Karpas-422 (cell line): ENCODE results near the gene SLC24A4. TPM values are rescaled to one million over a fixed set of nuclear protein-coding genes. Genes with fewer than 3 reads are reported as not detected.

Experiments used
- DNase-seq: peaks from one replicate; pipeline ENCODE4 v3.0.0-alpha.2; 2015
- H2AFZ ChIP-seq: fragments of 200-600 bp; sonication (generic); 2 replicates; pipeline ENCODE4 v1.6.1; 2014; ENCODE audit warnings: antibody characterized with exemption, low read length, mixed read lengths
- H3K27ac ChIP-seq: fragments of 200-600 bp; sonication (generic); 2 replicates; pipeline ENCODE4 v1.5.1; 2014; ENCODE audit warnings: mild to moderate bottlenecking, low read length, moderate library complexity
- H3K27me3 ChIP-seq: fragments of 200-600 bp; sonication (generic); 2 replicates; pipeline ENCODE4 v1.6.1; 2014; ENCODE audit warnings: low read length, mixed read lengths
- H3K36me3 ChIP-seq: fragments of 200-600 bp; sonication (generic); 2 replicates; pipeline ENCODE4 v1.6.1; 2014; ENCODE audit warnings: low read length, mixed read lengths; ENCODE audit not compliant: insufficient read depth
- H3K4me1 ChIP-seq: fragments of 200-600 bp; sonication (generic); 2 replicates; pipeline ENCODE4 v1.6.1; 2014; ENCODE audit warnings: mild to moderate bottlenecking, low read length, mixed read lengths
- H3K4me2 ChIP-seq: fragments of 200-600 bp; sonication (generic); 2 replicates; pipeline ENCODE4 v1.6.1; 2014; ENCODE audit warnings: low read length, low read depth, mild to moderate bottlenecking; ENCODE audit not compliant: poor library complexity, severe bottlenecking
- H3K4me3 ChIP-seq: fragments of 200-600 bp; sonication (generic); 2 replicates; pipeline ENCODE4 v1.5.1; 2014; ENCODE audit warnings: mild to moderate bottlenecking, antibody characterized with exemption, low read length, mixed read lengths
- H3K79me2 ChIP-seq: fragments of 200-600 bp; sonication (generic); 2 replicates; pipeline ENCODE4 v1.6.1; 2014; ENCODE audit warnings: mild to moderate bottlenecking, low read length, mixed read lengths
- H3K9ac ChIP-seq: fragments of 200-600 bp; sonication (generic); 2 replicates; pipeline ENCODE4 v1.6.0; 2014; ENCODE audit warnings: low read length
- H3K9me2 ChIP-seq: fragments of 200-600 bp; sonication (generic), shearing (Covaris generic); replicated peaks from 2 replicates; pipeline ENCODE4 v1.6.0; 2014; ENCODE audit warnings: mild to moderate bottlenecking, low read length, moderate library complexity; ENCODE audit not compliant: insufficient read depth
- H3K9me3 ChIP-seq: fragments of 300-700, 200-600 bp; sonication (generic); 2 replicates; pipeline ENCODE4 v1.6.1; 2014; ENCODE audit warnings: low read length, mixed read lengths
- H4K20me1 ChIP-seq: fragments of 200-600 bp; sonication (generic); 2 replicates; pipeline ENCODE4 v1.6.1; 2014; ENCODE audit warnings: mild to moderate bottlenecking, antibody characterized with exemption, low read length, low read depth; ENCODE audit not compliant: insufficient read depth
- total RNA-seq: library from RNA; depleted of rRNA; stranded (reverse); fragments of >200 nt; shearing (Covaris generic); gene quantifications from 2 replicates; pipeline ENCODE4 v1.2.3, GENCODE V29; 2014; ENCODE audit warnings: low replicate concordance

The SLC24A4 gene
- total RNA-seq, 1 experiment from 2014 or later: not detected

DNA sequence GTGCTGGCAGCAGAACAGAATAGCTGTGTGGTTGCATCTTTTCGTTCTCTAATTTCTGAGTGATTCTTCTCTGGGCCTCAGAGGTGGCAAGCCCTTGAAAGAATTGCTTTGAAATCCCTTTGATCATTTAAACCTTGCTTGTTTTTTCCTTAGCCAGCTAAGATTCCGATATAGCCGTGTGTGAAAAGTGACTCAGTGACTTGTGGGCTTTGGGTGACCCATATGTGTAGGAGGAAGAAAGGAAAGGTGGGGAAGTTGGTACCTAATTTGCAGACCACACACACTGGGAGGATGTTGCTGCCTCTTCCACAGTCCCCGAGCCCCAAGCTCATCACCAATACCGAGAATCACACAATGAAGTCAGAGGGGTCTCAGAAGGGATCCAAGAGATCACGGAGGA is 18.8 kb downstream of the SLC24A4 start:
- H3K4me2 ChIP-seq: no peak overlapping the region
- no peaks in the 10 kb centered on the region for H3K9me2 ChIP-seq
- H2AFZ ChIP-seq: no peak overlapping the region
- no peaks in the 10 kb centered on the region for H4K20me1 ChIP-seq
- no peaks in the 10 kb centered on the region for H3K79me2 ChIP-seq
- no peaks in the 10 kb centered on the region for H3K36me3 ChIP-seq
- H3K4me3 ChIP-seq: no peak overlapping the region
- H3K4me1 ChIP-seq: no peaks in the 10 kb centered on the region
- no peak overlapping the region for H3K9ac ChIP-seq
- no peak overlapping the region for H3K27ac ChIP-seq
- peaks cover 11% of the 10 kb centered on the region; the same call in 1 of the 2 replicates for H3K27me3 ChIP-seq
- no peaks in the 10 kb centered on the region for H3K9me3 ChIP-seq
- DNase-seq: no peak

DNA sequence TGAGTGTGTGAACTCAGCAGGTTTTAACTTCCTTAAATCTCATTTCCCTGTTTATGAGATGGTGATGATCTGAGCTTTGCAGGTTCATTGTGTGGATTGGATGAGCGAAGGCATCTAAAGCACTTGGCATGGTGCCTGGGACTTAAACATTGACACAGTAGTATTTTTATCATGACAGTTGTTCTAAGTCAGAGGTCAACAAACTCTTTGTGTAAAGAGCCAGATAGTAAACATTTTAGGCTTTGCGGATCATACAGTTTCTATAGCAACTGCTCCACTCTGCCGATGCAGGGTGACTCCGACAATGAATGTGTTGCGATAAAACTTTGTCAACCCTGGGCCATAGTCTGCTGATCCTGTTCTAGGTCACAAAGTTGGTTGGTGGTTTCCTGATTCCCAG is 25.2 kb downstream of the SLC24A4 start:
- no peaks in the 10 kb centered on the region for H4K20me1 ChIP-seq
- H3K4me3 ChIP-seq: no peak overlapping the region
- no peak overlapping the region for H3K9ac ChIP-seq
- no peak overlapping the region for H2AFZ ChIP-seq
- no peak overlapping the region for H3K4me2 ChIP-seq
- H3K36me3 ChIP-seq: no peaks in the 10 kb centered on the region
- H3K9me3 ChIP-seq: no peaks in the 10 kb centered on the region
- H3K9me2 ChIP-seq: no peaks in the 10 kb centered on the region
- H3K79me2 ChIP-seq: no peaks in the 10 kb centered on the region
- DNase-seq: no peak
- H3K27ac ChIP-seq: no peak overlapping the region
- no peaks in the 10 kb centered on the region for H3K4me1 ChIP-seq
- peaks cover 8% of the 10 kb centered on the region; the same call in 1 of the 2 replicates for H3K27me3 ChIP-seq

DNA sequence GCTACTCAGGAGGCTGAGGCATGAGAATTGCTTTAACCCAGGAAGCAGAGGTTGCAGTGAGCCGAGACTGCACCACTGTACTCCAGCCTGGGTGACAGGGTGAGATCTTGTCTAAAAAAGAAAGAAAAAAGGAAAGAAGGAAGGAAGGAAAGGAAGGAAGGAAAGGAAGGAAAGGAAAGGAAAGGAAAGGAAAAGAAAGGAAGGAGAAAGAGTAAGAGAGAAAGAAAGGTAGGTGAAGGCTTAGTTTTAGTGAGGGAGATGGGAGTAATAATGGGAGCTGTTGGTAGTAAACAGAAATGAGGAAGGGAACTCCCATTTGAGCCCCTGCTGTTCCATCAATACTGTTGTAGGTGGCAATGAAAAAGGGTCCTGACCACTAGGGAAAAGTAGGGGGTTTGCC is 28.8 kb downstream of the SLC24A4 start:
- DNase-seq: no peak
- Histone ChIP-seq H3K79me2 (no peaks in the 10 kb centered on the region), H3K9me2 (no peaks in the 10 kb centered on the region), H3K4me1 (peaks cover 6% of the 10 kb centered on the region), H4K20me1 (no peaks in the 10 kb centered on the region), H3K27ac (no peak overlapping the region), H2AFZ (no peak overlapping the region), H3K9ac (no peak overlapping the region), H3K4me3 (no peak overlapping the region), H3K4me2 (no peak overlapping the region), H3K9me3 (no peaks in the 10 kb centered on the region), H3K27me3 (no peaks in the 10 kb centered on the region), H3K36me3 (no peaks in the 10 kb centered on the region)

DNA sequence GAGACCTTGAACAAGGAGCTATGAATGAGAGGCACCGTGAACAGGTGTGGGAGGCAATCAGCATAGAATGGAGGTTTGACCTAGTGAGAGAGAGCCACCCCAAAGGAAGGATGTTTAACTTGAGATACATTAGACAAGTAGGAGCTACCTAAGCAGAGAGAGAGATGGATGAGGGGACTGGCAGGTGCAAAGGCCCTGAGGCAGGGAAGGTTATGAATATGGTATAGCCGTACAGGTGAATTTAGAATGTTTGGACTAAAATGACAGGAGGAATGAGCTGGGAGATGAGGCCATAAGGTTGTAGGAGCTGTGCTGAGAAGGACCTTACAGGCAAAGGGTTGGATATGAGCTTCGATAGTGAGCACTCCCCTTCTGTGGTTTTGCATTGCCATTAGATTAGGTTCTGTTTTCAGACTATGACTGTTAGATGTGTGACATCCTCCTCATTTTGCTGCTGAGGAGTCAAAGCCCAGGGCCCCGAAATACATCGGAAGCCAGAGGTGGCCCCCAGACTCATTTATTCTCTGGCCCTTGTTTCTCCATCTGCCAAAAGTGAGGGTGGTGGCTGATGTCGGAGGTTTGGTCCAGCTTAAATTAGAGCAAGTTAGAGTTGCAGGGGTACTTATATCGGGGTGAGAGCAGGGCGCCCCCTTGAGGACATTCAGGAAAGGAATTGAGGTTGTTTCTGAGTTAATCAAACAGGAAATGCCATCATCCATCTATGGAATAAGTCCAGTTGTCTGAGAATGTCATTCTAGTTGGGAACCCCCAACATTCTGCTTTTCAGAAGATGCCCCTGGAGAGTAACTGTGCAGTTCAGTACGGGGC is 29.4 kb downstream of the SLC24A4 start:
- Histone ChIP-seq H3K27ac (no peak overlapping the region), H3K4me2 (no peak overlapping the region), H3K4me3 (no peak overlapping the region), H3K9me2 (no peaks in the 10 kb centered on the region), H3K79me2 (no peaks in the 10 kb centered on the region), H2AFZ (no peak overlapping the region), H3K4me1 (peaks cover 12% of the 10 kb centered on the region), H3K9ac (no peak overlapping the region), H3K27me3 (no peaks in the 10 kb centered on the region), H3K36me3 (no peaks in the 10 kb centered on the region), H4K20me1 (no peaks in the 10 kb centered on the region), H3K9me3 (no peaks in the 10 kb centered on the region)
- peak; percentile 87 for DNase-seq

DNA sequence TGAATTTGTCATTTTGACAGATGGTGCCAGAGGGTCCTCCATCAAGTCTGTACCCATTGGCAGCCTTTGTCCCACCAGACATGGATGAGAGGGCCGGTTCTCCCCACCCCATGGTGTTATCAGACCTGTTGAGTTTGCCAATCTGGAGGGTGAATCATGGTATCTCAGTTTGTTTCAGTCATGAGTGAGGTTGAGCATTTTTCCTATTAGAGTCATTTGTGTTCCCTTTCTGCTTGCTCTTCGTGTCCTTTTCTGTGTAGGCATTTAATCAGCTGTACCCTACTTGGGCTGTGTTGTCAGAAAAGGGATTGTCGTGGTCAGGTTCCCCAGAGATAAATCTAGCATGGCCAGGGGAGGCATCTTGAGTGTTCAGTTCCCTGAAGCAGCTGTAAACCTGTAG is 30.5 kb downstream of the SLC24A4 start:
- H3K27ac ChIP-seq: no peak overlapping the region
- H2AFZ ChIP-seq: no peak overlapping the region
- no peaks in the 10 kb centered on the region for H4K20me1 ChIP-seq
- no peaks in the 10 kb centered on the region for H3K79me2 ChIP-seq
- H3K36me3 ChIP-seq: no peaks in the 10 kb centered on the region
- H3K9ac ChIP-seq: no peak overlapping the region
- H3K4me3 ChIP-seq: no peak overlapping the region
- H3K4me1 ChIP-seq: peaks cover 13% of the 10 kb centered on the region
- no peak overlapping the region for H3K4me2 ChIP-seq
- no peaks in the 10 kb centered on the region for H3K9me2 ChIP-seq
- H3K9me3 ChIP-seq: no peaks in the 10 kb centered on the region
- no peaks in the 10 kb centered on the region for H3K27me3 ChIP-seq
- DNase-seq: no peak

DNA sequence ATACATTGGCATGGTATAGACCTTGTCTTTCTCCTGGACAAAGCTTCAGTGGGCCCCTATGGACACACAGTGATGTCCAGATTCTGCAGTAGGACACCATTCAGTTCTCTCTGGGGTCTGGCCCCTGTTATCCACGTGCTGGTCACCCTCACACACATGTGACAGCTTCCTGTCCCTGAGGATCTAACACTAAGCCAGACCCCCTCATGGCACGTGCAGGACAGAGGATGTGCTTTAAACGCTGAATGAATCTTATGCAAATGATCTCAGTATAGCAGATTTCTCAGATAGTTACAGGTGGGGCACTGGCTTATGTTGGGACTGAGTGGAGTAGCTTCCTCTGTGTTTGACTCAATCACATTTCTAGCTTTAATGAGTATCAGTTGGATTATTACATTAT is 33.7 kb downstream of the SLC24A4 start:
- no peaks in the 10 kb centered on the region for H3K36me3 ChIP-seq
- H3K9me2 ChIP-seq: no peaks in the 10 kb centered on the region
- H3K4me2 ChIP-seq: peak overlapping the region; percentile 40
- H3K79me2 ChIP-seq: no peaks in the 10 kb centered on the region
- no peaks in the 10 kb centered on the region for H3K27me3 ChIP-seq
- H3K4me3 ChIP-seq: no peak overlapping the region
- no peaks in the 10 kb centered on the region for H3K9me3 ChIP-seq
- H3K27ac ChIP-seq: no peak overlapping the region
- no peaks in the 10 kb centered on the region for H4K20me1 ChIP-seq
- peaks cover 13% of the 10 kb centered on the region for H3K4me1 ChIP-seq
- no peak overlapping the region for H2AFZ ChIP-seq
- no peak overlapping the region for H3K9ac ChIP-seq
- peak; percentile 81 for DNase-seq

DNA sequence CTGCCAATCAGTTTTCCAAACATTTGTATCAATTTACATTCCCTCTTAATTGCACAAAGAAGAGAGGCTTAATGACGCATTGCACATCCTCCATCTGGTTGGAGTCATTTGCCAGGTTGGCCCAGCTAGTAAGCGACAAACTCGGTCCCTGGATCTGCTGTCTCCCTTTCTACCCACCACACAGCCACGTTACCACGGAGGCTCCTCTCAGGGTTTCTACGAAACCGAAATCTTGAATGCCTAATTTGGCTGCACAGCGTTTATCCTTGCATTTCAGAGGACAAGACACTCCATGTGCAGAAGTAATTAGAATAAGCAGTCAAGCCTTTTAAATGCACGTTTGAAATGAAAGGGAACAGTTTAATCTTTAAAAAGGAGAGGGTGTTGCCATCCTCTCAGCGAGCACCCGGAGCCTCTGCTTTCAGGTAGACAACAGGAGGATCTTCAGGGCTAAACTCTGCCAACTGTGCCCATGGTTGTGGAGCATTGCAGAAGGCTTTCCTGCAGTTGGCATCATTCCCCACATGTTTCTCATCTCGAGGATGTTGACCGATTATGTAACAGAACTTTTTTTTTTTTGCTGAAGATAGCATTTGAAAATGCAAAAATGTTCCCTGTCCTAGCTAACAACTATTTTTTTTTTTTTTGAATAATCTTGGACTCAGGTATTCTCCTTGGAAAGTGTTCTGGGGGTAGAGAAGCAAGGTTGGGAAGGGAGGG is 37.8 kb downstream of the SLC24A4 start:
- H3K4me1 ChIP-seq: peaks cover 13% of the 10 kb centered on the region
- no peak overlapping the region for H2AFZ ChIP-seq
- no peaks in the 10 kb centered on the region for H4K20me1 ChIP-seq
- H3K36me3 ChIP-seq: no peaks in the 10 kb centered on the region
- H3K9me3 ChIP-seq: no peaks in the 10 kb centered on the region
- H3K9ac ChIP-seq: no peak overlapping the region
- DNase-seq: no peak
- no peak overlapping the region for H3K4me3 ChIP-seq
- H3K79me2 ChIP-seq: no peaks in the 10 kb centered on the region
- no peaks in the 10 kb centered on the region for H3K9me2 ChIP-seq
- H3K27ac ChIP-seq: no peak overlapping the region
- H3K27me3 ChIP-seq: no peaks in the 10 kb centered on the region
- no peak overlapping the region for H3K4me2 ChIP-seq

DNA sequence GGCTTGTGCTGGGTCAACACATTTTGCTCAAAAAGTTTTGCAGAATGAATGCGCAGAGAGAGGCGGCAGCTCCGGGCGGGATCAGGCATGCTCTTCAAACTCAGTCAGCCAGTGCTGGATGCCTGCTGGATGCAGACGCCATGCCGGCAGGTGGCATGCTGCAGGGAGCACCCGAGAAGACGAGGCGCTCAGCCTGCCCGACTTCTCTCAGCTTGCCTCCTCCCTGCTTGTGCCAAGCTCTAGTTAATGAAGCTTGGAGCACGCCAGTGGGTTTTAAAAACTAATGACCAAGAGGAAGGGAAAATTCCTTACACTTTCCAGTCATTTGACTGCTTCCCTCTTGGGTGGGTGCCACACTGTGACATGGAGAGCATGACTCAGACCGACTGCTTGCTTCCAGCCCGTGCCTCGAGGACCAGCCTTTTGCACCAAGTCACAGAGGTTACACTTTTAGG is 39.8 kb downstream of the SLC24A4 start:
- Histone ChIP-seq H3K4me1 (no peaks in the 10 kb centered on the region), H3K9me2 (no peaks in the 10 kb centered on the region), H3K27me3 (no peaks in the 10 kb centered on the region), H3K9me3 (no peaks in the 10 kb centered on the region), H3K4me3 (no peak overlapping the region), H3K79me2 (no peaks in the 10 kb centered on the region), H3K4me2 (no peak overlapping the region), H2AFZ (no peak overlapping the region), H3K9ac (no peak overlapping the region), H3K36me3 (no peaks in the 10 kb centered on the region), H4K20me1 (no peaks in the 10 kb centered on the region), H3K27ac (no peak overlapping the region)
- no peak for DNase-seq
